HEK293 (cell line): ENCODE measurements around the gene GRID2.
"Not testable (repeated sequence)": the region's sequence is repeated elsewhere in the genome, so short reads cannot be mapped to it uniquely, and the experiment has no call there.

Experiments
- CTCF ChIA-PET: fragments of 350-600 bp; formaldehyde crosslinking; extraction: SDS; loops from one replicate; lab custom pipeline; 2021; ENCODE audit warnings: antibody characterized with exemption; lab: Yijun Ruan, JAX
- POLR2A ChIA-PET: fragments of 300-600 bp; formaldehyde crosslinking; extraction: SDS; loops from one replicate; lab custom pipeline; 2020; ENCODE audit warnings: antibody characterized with exemption, inconsistent platforms; lab: Yijun Ruan, JAX
- H3K27ac ChIP-seq: fragments of 200-500 bp; sonication (Bioruptor generic); 2 replicates; pipeline ENCODE4 v1.5.1; 2014; ENCODE audit warnings: low read depth, low read length, control low read depth, inconsistent platforms; ENCODE audit errors: extremely low read depth
- H3K36me3 ChIP-seq, 2 experiments: fragments of 200-500 bp in 1 of 2; sonication (Bioruptor generic) in 1 of 2; 1 replicate in 1 of 2; 2 replicates in 1 of 2; pipeline ENCODE4 v1.5.1; 2014 to 2017; ENCODE audit warnings: inconsistent platforms in 2 of 2, low read length in 2 of 2; ENCODE audit not compliant: control insufficient read depth in 2 of 2, insufficient read depth in 1 of 2
- H3K4me1 ChIP-seq: fragments of 200-500 bp; sonication (Bioruptor generic); 2 replicates; pipeline ENCODE4 v1.5.1; 2014; ENCODE audit warnings: mild to moderate bottlenecking, low read length, inconsistent platforms; ENCODE audit not compliant: control insufficient read depth, insufficient read depth
- H3K4me3 ChIP-seq: 2 replicates; pipeline ENCODE4 v1.5.1; 2011; ENCODE audit warnings: low read depth, mild to moderate bottlenecking, control low read depth, low read length, moderate library complexity
- H3K9me3 ChIP-seq: fragments of 200-500 bp; sonication (Bioruptor generic); 2 replicates; pipeline ENCODE4 v1.5.1; 2014; ENCODE audit warnings: low read depth, low read length, inconsistent platforms; ENCODE audit not compliant: control insufficient read depth, insufficient read depth
- RBAK ChIP-seq: fragments of 450-650 bp; formaldehyde crosslinking; IDR thresholded peaks from 2 replicates; pipeline ENCODE4 v1.5.1; 2016; ENCODE audit warnings: missing biosample characterization, missing genetic modification characterization
- SCRT2 ChIP-seq: fragments of 450-650 bp; formaldehyde crosslinking; IDR thresholded peaks from 2 replicates; pipeline ENCODE4 v1.5.1; 2016; ENCODE audit warnings: missing biosample characterization, missing genetic modification characterization
- ZNF155 ChIP-seq: fragments of 450-650 bp; formaldehyde crosslinking; IDR thresholded peaks from 2 replicates; pipeline ENCODE4 v1.5.1; 2016; ENCODE audit warnings: missing biosample characterization, missing genetic modification characterization
- ZNF280D ChIP-seq: fragments of 450-650 bp; formaldehyde crosslinking; IDR thresholded peaks from 2 replicates; pipeline ENCODE4 v1.5.1; 2016; ENCODE audit warnings: missing biosample characterization, missing genetic modification characterization
- ZNF654 ChIP-seq: fragments of 450-650 bp; formaldehyde crosslinking; IDR thresholded peaks from 2 replicates; pipeline ENCODE4 v1.5.1; 2016; ENCODE audit warnings: low read depth, missing biosample characterization, missing genetic modification characterization
- ZNF664 ChIP-seq: fragments of 450-650 bp; formaldehyde crosslinking; IDR thresholded peaks from 2 replicates; pipeline ENCODE4 v1.5.1; 2016; ENCODE audit warnings: missing biosample characterization, missing genetic modification characterization
- TF ChIP-seq, protein P1 (sequence below): fragments of 450-650 bp; formaldehyde crosslinking; IDR thresholded peaks from 2 replicates; pipeline ENCODE4 v1.5.0; 2017; ENCODE audit warnings: missing biosample characterization, missing genetic modification characterization, borderline replicate concordance

The GRID2 gene

GRCh38 chr4:92266521-92266920, 37.2 kb upstream of the GRID2 start:
- ChIA-PET CTCF (no interaction called here), POLR2A (no interaction called here)
- Histone ChIP-seq H3K4me3 (no peak overlapping the region), H3K36me3 (no peaks in the 10 kb centered on the region), H3K9me3 (no peaks in the 10 kb centered on the region), H3K27ac (no peak overlapping the region), H3K4me1 (no peaks in the 10 kb centered on the region)
- no peak for TF ChIP-seq ZNF155 (tag by site-specific recombination)
- TF ChIP-seq, protein P1, sequence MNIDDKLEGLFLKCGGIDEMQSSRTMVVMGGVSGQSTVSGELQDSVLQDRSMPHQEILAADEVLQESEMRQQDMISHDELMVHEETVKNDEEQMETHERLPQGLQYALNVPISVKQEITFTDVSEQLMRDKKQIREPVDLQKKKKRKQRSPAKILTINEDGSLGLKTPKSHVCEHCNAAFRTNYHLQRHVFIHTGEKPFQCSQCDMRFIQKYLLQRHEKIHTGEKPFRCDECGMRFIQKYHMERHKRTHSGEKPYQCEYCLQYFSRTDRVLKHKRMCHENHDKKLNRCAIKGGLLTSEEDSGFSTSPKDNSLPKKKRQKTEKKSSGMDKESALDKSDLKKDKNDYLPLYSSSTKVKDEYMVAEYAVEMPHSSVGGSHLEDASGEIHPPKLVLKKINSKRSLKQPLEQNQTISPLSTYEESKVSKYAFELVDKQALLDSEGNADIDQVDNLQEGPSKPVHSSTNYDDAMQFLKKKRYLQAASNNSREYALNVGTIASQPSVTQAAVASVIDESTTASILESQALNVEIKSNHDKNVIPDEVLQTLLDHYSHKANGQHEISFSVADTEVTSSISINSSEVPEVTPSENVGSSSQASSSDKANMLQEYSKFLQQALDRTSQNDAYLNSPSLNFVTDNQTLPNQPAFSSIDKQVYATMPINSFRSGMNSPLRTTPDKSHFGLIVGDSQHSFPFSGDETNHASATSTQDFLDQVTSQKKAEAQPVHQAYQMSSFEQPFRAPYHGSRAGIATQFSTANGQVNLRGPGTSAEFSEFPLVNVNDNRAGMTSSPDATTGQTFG (tag by site-specific recombination): no peak

- ChIA-PET CTCF (interaction anchor here (0.6 kb wide), 1 partner anchor 39 kb away, joined by 3 read pairs; no protein-coding TSS in a partner anchor), POLR2A (no interaction called here)
- Histone ChIP-seq H3K4me3 (no peak overlapping the region), H3K27ac (no peak overlapping the region), H3K4me1 (no peaks in the 10 kb centered on the region), H3K36me3 (no peaks in the 10 kb centered on the region), H3K9me3 (no peaks in the 10 kb centered on the region)
- TF ChIP-seq ZNF280D (tag by site-specific recombination): no peak
- no peak for TF ChIP-seq ZNF654
- no peak for TF ChIP-seq ZNF664 (tag by site-specific recombination)
- TF ChIP-seq RBAK (tag by site-specific recombination): no peak
Measured at GRCh38 chr4:92268642-92269041, 35.1 kb upstream of the GRID2 start.

GRCh38 chr4:92270908-92271307, 32.9 kb upstream of the GRID2 start:
- H3K4me3 ChIP-seq: no peak overlapping the region
- no peaks in the 10 kb centered on the region for H3K4me1 ChIP-seq
- H3K36me3 ChIP-seq: no peaks in the 10 kb centered on the region
- ChIA-PET POLR2A (no interaction called here), CTCF (interaction anchor here (0.6 to 1.1 kb wide), 3 partner anchors 45 to 544 kb away, joined by 3 to 4 read pairs (median 3); no protein-coding TSS in a partner anchor)
- no peaks in the 10 kb centered on the region for H3K9me3 ChIP-seq
- TF ChIP-seq SCRT2 (tag by site-specific recombination): no peak
- no peak overlapping the region for H3K27ac ChIP-seq

- H3K27ac ChIP-seq, POLR2A ChIA-PET, H3K9me3 ChIP-seq, H3K4me3 ChIP-seq, H3K4me1 ChIP-seq, H3K36me3 ChIP-seq: not testable (repeated sequence)
- CTCF ChIA-PET: interaction anchor here (0.9 to 1.1 kb wide), 2 partner anchors 46 to 116 kb away, joined by 3 to 4 read pairs; no protein-coding TSS in a partner anchor
Measured at GRCh38 chr4:92271551-92271950, 32.2 kb upstream of the GRID2 start.

- H3K36me3 ChIP-seq, CTCF ChIA-PET, H3K27ac ChIP-seq, H3K9me3 ChIP-seq, H3K4me1 ChIP-seq, POLR2A ChIA-PET, H3K4me3 ChIP-seq: not testable (repeated sequence)
Measured at GRCh38 chr4:92277057-92277881, 26.5 kb upstream of the GRID2 start.
